T-cell (primary cell): ENCODE measurements around the gene OR5A2. TPM values are rescaled to one million over a fixed set of nuclear protein-coding genes. Genes with fewer than 3 reads are reported as not detected.

Source experiments
- ATAC-seq, 4 experiments: fragments of 200-7000 bp in 3 of 4; fragments of 150-1000 bp in 1 of 4; cut with Tn5 transposase; replicated peaks in 1 of 4; 1 replicate in 3 of 4; 2 replicates in 1 of 4; pipeline ENCODE4 v1.10.0; 2021; ENCODE audit warnings: moderate library complexity in 3 of 4, mild to moderate bottlenecking in 2 of 4, moderate number of reproducible peaks in 1 of 4
- CTCF ChIA-PET, 2 donors: fragments of 300-600 bp; sonication (Branson Sonifier 250); formaldehyde crosslinking; loops; one replicate each; lab custom pipeline; 2022; ENCODE audit warnings: antibody characterized with exemption in 2 of 2; lab: Charles Lee
- POLR2A ChIA-PET, 2 donors: fragments of 300-600 bp; sonication (Branson Sonifier 250); formaldehyde crosslinking; loops; one replicate each; lab custom pipeline; 2022; ENCODE audit warnings: antibody characterized with exemption in 2 of 2; lab: Charles Lee
- DNase-seq, 35 experiments: peaks; one replicate each; pipeline versions ENCODE4 v3.0.0 to v3.0.0-alpha.2; 2013 to 2023
- H3K27ac ChIP-seq: one replicate; pipeline ENCODE4 v1.5.1; 2013; ENCODE audit warnings: low read length
- H3K27me3 ChIP-seq, 2 experiments: replicated peaks in 1 of 2; 1 replicate in 1 of 2; 2 replicates in 1 of 2; pipeline versions ENCODE4 v1.6.1 to v1.7.0; 2013; ENCODE audit warnings: low read length in 1 of 2, mixed read lengths in 1 of 2; ENCODE audit not compliant: control insufficient read depth in 2 of 2, insufficient read depth in 2 of 2; ENCODE audit errors: extremely low read depth in 1 of 2
- H3K36me3 ChIP-seq, 2 donors: 1 replicate in 1 of 2; 2 replicates in 1 of 2; pipeline versions ENCODE4 v1.6.1 to v1.7.0; 2013; ENCODE audit warnings: low read length in 1 of 2; ENCODE audit not compliant: control insufficient read depth in 2 of 2, insufficient read depth in 1 of 2; ENCODE audit errors: extremely low read depth in 1 of 2
- H3K4me1 ChIP-seq, 2 experiments: 1 replicate in 1 of 2; 2 replicates in 1 of 2; pipeline versions ENCODE4 v1.6.1 to v1.7.0; 2013; ENCODE audit warnings: low read length in 2 of 2, mixed read lengths in 1 of 2; ENCODE audit not compliant: insufficient read depth in 2 of 2, control insufficient read depth in 1 of 2; ENCODE audit errors: extremely low read depth in 1 of 2
- H3K4me3 ChIP-seq, 2 donors: 1 replicate in 1 of 2; 2 replicates in 1 of 2; pipeline versions ENCODE4 v1.5.1 to v1.7.0; 2013; ENCODE audit warnings: mild to moderate bottlenecking in 2 of 2, low read length in 1 of 2, moderate library complexity in 1 of 2; ENCODE audit not compliant: control insufficient read depth in 1 of 2; ENCODE audit errors: extremely low read depth in 1 of 2
- H3K9me3 ChIP-seq: 2 replicates; pipeline ENCODE4 v1.7.0; 2013
- H3K27ac Mint-ChIP-seq, 2 donors: one replicate each; pipeline ENCODE4 v1.8.0; 2020 to 2021; ENCODE audit warnings: mild to moderate bottlenecking in 2 of 2, mixed read lengths in 2 of 2
- H3K27me3 Mint-ChIP-seq, 2 donors: one replicate each; pipeline ENCODE4 v1.8.0; 2021 to 2022; ENCODE audit warnings: mixed read lengths in 2 of 2
- H3K36me3 Mint-ChIP-seq: one replicate; pipeline ENCODE4 v1.8.0; 2021; ENCODE audit warnings: mixed read lengths
- H3K4me1 Mint-ChIP-seq, 3 donors: one replicate each; pipeline ENCODE4 v1.8.0; 2020 to 2022; ENCODE audit warnings: mixed read lengths in 3 of 3, mild to moderate bottlenecking in 1 of 3
- H3K4me3 Mint-ChIP-seq, 3 donors: one replicate each; pipeline ENCODE4 v1.8.0; 2020 to 2022; ENCODE audit warnings: mild to moderate bottlenecking in 3 of 3, mixed read lengths in 3 of 3, moderate library complexity in 3 of 3
- H3K9me3 Mint-ChIP-seq, 3 donors: one replicate each; pipeline ENCODE4 v1.8.0; 2020 to 2022; ENCODE audit warnings: mixed read lengths in 3 of 3
- WGBS: methylation state at CpG from one replicate; pipeline ENCODE4 v1.1.5; 2013; ENCODE audit warnings: missing lambda C conversion rate; ENCODE audit not compliant: insufficient coverage; 5-methylcytosine and 5-hydroxymethylcytosine counted together
- total RNA-seq, 35 experiments: library from RNA in 6 of 35; stranded (reverse) in 6 of 35; fragments of 120-200 nt in 1 of 35; gene quantifications; one replicate each; pipeline versions ENCODE4 v1.2.1 to v1.2.4 and lab custom pipeline; 2013 to 2026

The OR5A2 gene
- total RNA-seq (not detected), total RNA-seq (lab: John Stamatoyannopoulos, UW) (0 to 0.07 (median 0) reads per million in 29 experiments)
- total RNA-seq (2013): not detected

DNA sequence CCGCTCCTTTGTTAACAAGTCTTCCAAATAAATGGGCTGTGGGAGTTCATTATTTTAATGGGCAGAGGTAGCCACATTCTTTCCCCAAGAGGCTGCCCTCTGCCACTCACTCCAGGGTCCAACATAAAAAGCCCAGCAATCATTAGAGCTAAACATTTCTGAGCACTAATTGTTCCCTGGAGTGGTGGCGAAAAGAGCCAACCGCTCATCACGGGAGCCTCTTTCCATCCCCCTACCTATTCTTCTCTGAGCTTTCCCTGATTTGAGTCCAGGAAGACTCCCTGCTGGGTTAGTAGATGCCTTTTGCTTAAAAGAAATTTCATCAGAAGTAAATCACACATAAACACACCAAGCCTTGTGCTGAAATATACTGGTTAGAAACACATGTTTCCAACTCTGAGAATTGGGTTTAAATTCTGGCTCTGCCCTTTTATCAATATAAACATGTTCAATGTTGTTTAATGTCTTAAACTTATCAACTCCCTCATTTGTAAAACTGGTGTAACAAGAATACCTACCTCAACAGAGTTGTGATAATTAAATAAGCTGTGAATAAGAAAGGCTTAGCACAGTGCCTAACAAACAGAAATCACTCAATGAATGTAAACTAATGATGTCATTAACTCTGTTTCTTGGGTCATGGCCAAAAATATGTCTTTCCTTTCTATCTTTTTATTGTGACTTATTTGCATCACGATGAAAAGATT lies at the start of gene OR5A2:
TSS of gene OR5A2 (minus strand) at position 53 of the 707 bp plus-strand sequence. CDS start 3,460 bp downstream, outside the sequence.
- Histone ChIP-seq H3K9me3 (no peaks in the 10 kb centered on the region), H3K27me3 (peaks cover 0 to 3% of the 10 kb centered on the region in 2 experiments), H3K4me3 (no peak within 1 kb of the TSS), H3K4me1 (no peaks in the 10 kb centered on the region), H3K27ac (no peak within 1 kb of the TSS), H3K36me3 (no peaks in the 10 kb centered on the region)
- CTCF ChIA-PET: no interaction called here
- no peak within 1 kb of the TSS for H3K27ac Mint-ChIP-seq
- 80% methylated on average over 1 of the region's 5 CpGs for WGBS
- no peaks in the 10 kb centered on the region for H3K36me3 Mint-ChIP-seq
- ATAC-seq (no peak), DNase-seq (no peak)
- POLR2A ChIA-PET: no interaction called here
- H3K27me3 Mint-ChIP-seq: peaks cover 8 to 15% of the 10 kb centered on the region in 2 donors
- H3K4me1 Mint-ChIP-seq: no peaks in the 10 kb centered on the region
- no peaks in the 10 kb centered on the region for H3K9me3 Mint-ChIP-seq
- no peak within 1 kb of the TSS for H3K4me3 Mint-ChIP-seq

DNA sequence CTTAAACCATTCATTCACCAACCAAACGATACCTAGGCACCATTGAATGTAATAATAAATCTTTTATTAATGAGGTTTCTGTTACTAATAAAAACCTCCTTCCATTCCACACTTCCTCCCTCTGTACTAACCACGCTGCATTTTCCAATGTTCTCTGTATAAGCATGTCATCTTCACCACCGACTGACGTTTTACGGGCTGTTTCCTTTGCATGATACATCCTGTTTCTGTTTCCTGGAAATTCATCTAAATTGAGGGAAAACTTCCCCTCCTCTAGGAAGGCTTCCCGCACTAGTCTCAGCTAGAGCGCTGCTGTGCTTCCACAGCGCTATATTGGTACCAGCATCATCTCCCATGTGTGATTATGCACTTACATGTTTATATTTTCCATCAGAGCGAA lies 49.0 kb upstream of the OR5A2 start:
- Histone ChIP-seq H3K36me3 (no peaks in the 10 kb centered on the region), H3K27ac (no peak overlapping the region), H3K4me3 (no peak overlapping the region), H3K4me1 (no peaks in the 10 kb centered on the region), H3K9me3 (no peaks in the 10 kb centered on the region), H3K27me3 (peaks cover 0 to 2% of the 10 kb centered on the region in 2 experiments)
- CTCF ChIA-PET: no interaction called here
- 56% methylated on average over 7 of the region's 9 CpGs for WGBS
- Mint-ChIP-seq H3K36me3 (no peaks in the 10 kb centered on the region), H3K4me1 (no peaks in the 10 kb centered on the region), H3K27ac (no peak overlapping the region), H3K9me3 (no peaks in the 10 kb centered on the region), H3K27me3 (peaks cover 18 to 22% of the 10 kb centered on the region in 2 donors), H3K4me3 (no peak overlapping the region)
- POLR2A ChIA-PET: no interaction called here
- ATAC-seq (no peak), DNase-seq (no peak)

DNA sequence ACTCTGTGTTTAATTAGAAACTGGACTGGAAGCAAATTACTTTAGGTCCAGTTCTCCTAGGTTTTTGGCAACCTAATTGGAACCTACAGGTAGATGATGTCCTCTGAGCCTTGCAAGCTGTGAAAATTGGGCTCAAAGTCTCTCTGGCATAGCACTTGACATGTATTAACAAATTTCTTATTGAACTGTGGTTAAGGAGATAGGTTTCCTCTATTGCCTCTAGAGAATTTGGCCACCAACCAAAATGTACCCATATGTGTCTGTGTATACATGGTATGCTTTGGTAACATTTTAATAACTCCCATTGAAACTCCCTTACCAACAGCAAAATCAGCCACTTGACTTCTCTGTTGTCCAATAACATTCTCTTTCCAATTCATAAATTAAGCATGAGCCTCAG lies 46.8 kb upstream of the OR5A2 start, which contains the start of gene OR4D10:
TSS of gene OR4D10 (plus strand) at position 301 of the 400 bp plus-strand sequence. CDS start 4,115 bp downstream, outside the sequence.
- ATAC-seq (no peak), DNase-seq (no peak)
- Histone ChIP-seq H3K27me3 (peaks cover 0 to 3% of the 10 kb centered on the region in 2 experiments), H3K4me1 (no peaks in the 10 kb centered on the region), H3K27ac (no peak within 1 kb of the TSS), H3K36me3 (no peaks in the 10 kb centered on the region), H3K4me3 (no peak within 1 kb of the TSS), H3K9me3 (no peaks in the 10 kb centered on the region)
- H3K4me1 Mint-ChIP-seq: no peaks in the 10 kb centered on the region
- no peak within 1 kb of the TSS for H3K4me3 Mint-ChIP-seq
- H3K27ac Mint-ChIP-seq: no peak within 1 kb of the TSS
- H3K36me3 Mint-ChIP-seq: no peaks in the 10 kb centered on the region
- ChIA-PET POLR2A (no interaction called here), CTCF (no interaction called here)
- peaks cover 23 to 26% of the 10 kb centered on the region in 2 donors for H3K27me3 Mint-ChIP-seq
- H3K9me3 Mint-ChIP-seq: no peaks in the 10 kb centered on the region

- WGBS: 82% methylated on average over 2 of the region's 5 CpGs
- Histone ChIP-seq H3K9me3 (no peaks in the 10 kb centered on the region), H3K4me3 (no peak overlapping the region), H3K36me3 (no peaks in the 10 kb centered on the region), H3K27ac (no peak overlapping the region), H3K27me3 (peaks cover 0 to 3% of the 10 kb centered on the region in 2 experiments), H3K4me1 (no peaks in the 10 kb centered on the region)
- H3K4me3 Mint-ChIP-seq: no peak overlapping the region
- DNase-seq (no peak), ATAC-seq (no peak)
- POLR2A ChIA-PET: no interaction called here
- no peaks in the 10 kb centered on the region for H3K4me1 Mint-ChIP-seq
- H3K36me3 Mint-ChIP-seq: no peaks in the 10 kb centered on the region
- H3K27ac Mint-ChIP-seq: no peak overlapping the region
- no peaks in the 10 kb centered on the region for H3K9me3 Mint-ChIP-seq
- CTCF ChIA-PET: no interaction called here
- H3K27me3 Mint-ChIP-seq: peaks cover 18 to 29% of the 10 kb centered on the region in 2 donors
Measured at GRCh38 chr11:59463190-59463641, 37.0 kb upstream of the OR5A2 start.

- no peaks in the 10 kb centered on the region for H3K36me3 ChIP-seq
- no peak overlapping the region for H3K4me3 Mint-ChIP-seq
- no CpG with 5 or more reads among the region's 3 CpGs for WGBS
- H3K9me3 ChIP-seq: no peaks in the 10 kb centered on the region
- CTCF ChIA-PET: no interaction called here
- no peak overlapping the region for H3K27ac ChIP-seq
- ATAC-seq (no peak), DNase-seq (no peak)
- peaks cover 21 to 34% of the 10 kb centered on the region in 2 donors for H3K27me3 Mint-ChIP-seq
- POLR2A ChIA-PET: no interaction called here
- no peaks in the 10 kb centered on the region for H3K9me3 Mint-ChIP-seq
- H3K4me1 Mint-ChIP-seq: no peaks in the 10 kb centered on the region
- H3K27ac Mint-ChIP-seq: no peak overlapping the region
- no peaks in the 10 kb centered on the region for H3K4me1 ChIP-seq
- no peak overlapping the region for H3K4me3 ChIP-seq
- H3K27me3 ChIP-seq: peaks cover 0 to 6% of the 10 kb centered on the region in 2 experiments
- no peaks in the 10 kb centered on the region for H3K36me3 Mint-ChIP-seq
Measured at GRCh38 chr11:59459916-59460315, 33.7 kb upstream of the OR5A2 start.

DNA sequence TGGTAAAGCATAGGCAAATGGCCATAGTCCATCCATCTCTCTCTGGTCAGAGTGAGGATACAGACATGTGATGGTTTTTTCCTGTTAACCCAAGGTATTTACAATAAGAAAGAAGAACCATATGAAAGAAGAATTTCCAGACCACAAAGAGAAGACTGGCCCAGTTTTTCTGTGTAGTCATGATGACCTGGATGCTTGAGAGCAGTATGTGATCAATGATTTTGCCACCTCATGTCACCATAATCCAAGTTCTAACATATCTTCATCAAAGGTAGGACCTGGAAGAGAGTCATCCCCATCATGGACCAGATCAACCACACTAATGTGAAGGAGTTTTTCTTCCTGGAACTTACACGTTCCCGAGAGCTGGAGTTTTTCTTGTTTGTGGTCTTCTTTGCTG lies 30.4 kb upstream of the OR5A2 start, which contains the start of gene OR4D6:
TSS of gene OR4D6 (plus strand) at position 301 of the 400 bp plus-strand sequence. CDS start at position 301, 0 bp downstream.
- Histone ChIP-seq H3K27ac (no peak within 1 kb of the TSS), H3K36me3 (no peaks in the 10 kb centered on the region), H3K27me3 (peaks cover 0 to 7% of the 10 kb centered on the region in 2 experiments), H3K9me3 (no peaks in the 10 kb centered on the region), H3K4me3 (no peak within 1 kb of the TSS), H3K4me1 (no peaks in the 10 kb centered on the region)
- Mint-ChIP-seq H3K27me3 (peaks cover 13 to 23% of the 10 kb centered on the region in 2 donors), H3K4me3 (no peak within 1 kb of the TSS), H3K27ac (no peak within 1 kb of the TSS), H3K9me3 (no peaks in the 10 kb centered on the region), H3K36me3 (no peaks in the 10 kb centered on the region), H3K4me1 (no peaks in the 10 kb centered on the region)
- ChIA-PET POLR2A (no interaction called here), CTCF (no interaction called here)
- DNase-seq: no peak
- WGBS: no CpG with 5 or more reads among the region's 2 CpGs
- no peak for ATAC-seq
